GM12878 (cell line): ENCODE data around the gene GRHL1. TPM values are rescaled to one million over a fixed set of nuclear protein-coding genes. Genes with fewer than 3 reads are reported as not detected.

ENCODE experiments used
- ATAC-seq: fragments of 200-7000 bp; cut with Tn5 transposase; 3 replicates; pipeline ENCODE4 v1.9.1; 2020; ENCODE audit warnings: mild to moderate bottlenecking, moderate library complexity
- BruUV-seq: library from RNA; stranded (reverse); fragments of 400-500 nt; replicated peaks from 2 replicates; lab custom pipeline; 2021; lab: Mats Ljungman, UMichigan
- CTCF ChIA-PET: fragments of 300-600 bp; sonication (Branson Sonifier 250); formaldehyde crosslinking; extraction: SDS; loops from one replicate; lab custom pipeline; 2021; ENCODE audit warnings: inconsistent platforms; lab: Yijun Ruan, JAX
- POLR2A ChIA-PET: fragments of 350-600 bp; formaldehyde crosslinking; extraction: SDS; loops from one replicate; lab custom pipeline; 2021; ENCODE audit warnings: inconsistent platforms; lab: Charles Lee
- RAD21 ChIA-PET: fragments of 300-600 bp; sonication (Branson Sonifier 250); formaldehyde crosslinking; loops from one replicate; lab custom pipeline; 2023; ENCODE audit warnings: antibody characterized with exemption; ENCODE audit not compliant: unreplicated experiment; lab: Charles Lee
- SMC1A ChIA-PET: fragments of 300-600 bp; sonication (Branson Sonifier 250); formaldehyde crosslinking; loops from one replicate; lab custom pipeline; 2023; ENCODE audit not compliant: unreplicated experiment, uncharacterized antibody; lab: Charles Lee
- DNase-seq: peaks from one replicate; pipeline ENCODE4 v3.0.0-alpha.2; 2011; ENCODE audit warnings: low read depth, low spot score
- FAIRE-seq: peaks from 3 replicates; lab custom pipeline; 2011; peaks lifted over from hg19 to GRCh38; lab: Jason Lieb, UNC
- H2AFZ ChIP-seq: 2 replicates; pipeline ENCODE4 v1.6.0; 2011; ENCODE audit warnings: low read depth, low read length, control low read depth; ENCODE audit not compliant: control insufficient read depth
- H3K27ac ChIP-seq: 2 replicates; pipeline ENCODE4 v1.5.1; 2011; ENCODE audit warnings: control low read depth; ENCODE audit not compliant: control insufficient read depth, insufficient read depth
- H3K27me3 ChIP-seq, 2 experiments: replicated peaks in 1 of 2; 2 replicates each; pipeline versions ENCODE4 v1.6.0 to v1.6.1; 2011; ENCODE audit warnings: low read length in 1 of 2; ENCODE audit not compliant: control insufficient read depth in 2 of 2, insufficient read depth in 2 of 2
- H3K36me3 ChIP-seq, 2 experiments: 2 replicates each; pipeline ENCODE4 v1.5.1; 2011; ENCODE audit warnings: low read length in 1 of 2; ENCODE audit not compliant: control insufficient read depth in 2 of 2, insufficient read depth in 2 of 2
- H3K4me1 ChIP-seq: 2 replicates; pipeline ENCODE4 v1.6.1; 2011; ENCODE audit warnings: mild to moderate bottlenecking, low read length, moderate library complexity, mixed read lengths; ENCODE audit not compliant: control insufficient read depth, insufficient read depth
- H3K4me2 ChIP-seq: 2 replicates; pipeline ENCODE4 v1.6.0; 2011; ENCODE audit warnings: control low read depth; ENCODE audit not compliant: control insufficient read depth, insufficient read depth
- H3K4me3 ChIP-seq: fragments of 200-600 bp; sonication (generic); 2 replicates; pipeline ENCODE4 v1.5.1; 2016
- H3K79me2 ChIP-seq: 2 replicates; pipeline ENCODE4 v1.6.0; 2011; ENCODE audit warnings: low read length; ENCODE audit not compliant: control insufficient read depth, insufficient read depth
- H3K9ac ChIP-seq: 2 replicates; pipeline ENCODE4 v1.8.0; 2011; ENCODE audit warnings: low read length, control low read depth, mixed read lengths; ENCODE audit not compliant: control insufficient read depth, insufficient read depth
- H3K9me3 ChIP-seq: replicated peaks from 3 replicates; pipeline ENCODE4 v1.5.1; 2011; ENCODE audit warnings: mild to moderate bottlenecking, low read length; ENCODE audit not compliant: control insufficient read depth, insufficient read depth
- H4K20me1 ChIP-seq: 2 replicates; pipeline ENCODE4 v1.6.0; 2011; ENCODE audit not compliant: control insufficient read depth, insufficient read depth
- BMI1 ChIP-seq: fragments of 450-650 bp; IDR thresholded peaks from 2 replicates; pipeline ENCODE4 v1.6.1; 2016; ENCODE audit warnings: mild to moderate bottlenecking, moderate library complexity, borderline replicate concordance
- HDAC2 ChIP-seq: fragments of 200-600 bp; sonication (generic); IDR thresholded peaks from 2 replicates; pipeline ENCODE4 v1.6.1; 2017
- IRF5 ChIP-seq: fragments of 450-650 bp; IDR thresholded peaks from 2 replicates; pipeline ENCODE4 v1.6.1; 2017; ENCODE audit warnings: borderline replicate concordance
- POU2F2 ChIP-seq: IDR thresholded peaks from 3 replicates; pipeline ENCODE4 v1.6.1; 2011; ENCODE audit warnings: low read depth, mild to moderate bottlenecking, low read length, borderline replicate concordance
- USF2 ChIP-seq: IDR thresholded peaks from 2 replicates; pipeline ENCODE4 v1.6.1; 2011; ENCODE audit warnings: low read depth, low read length, improper control_type of control experiment, borderline replicate concordance
- ZSCAN29 ChIP-seq: fragments of 450-650 bp; IDR thresholded peaks from 2 replicates; pipeline ENCODE4 v1.6.1; 2017; ENCODE audit warnings: mild to moderate bottlenecking, moderate library complexity
- WGBS: methylation state at CpG from one replicate; pipeline ENCODE4 v1.1.6; 2016; ENCODE audit warnings: low lambda C conversion rate; ENCODE audit not compliant: insufficient replicate concordance, insufficient coverage; ENCODE audit errors: missing lambda C conversion rate; 5-methylcytosine and 5-hydroxymethylcytosine counted together
- in situ Hi-C: fragments of 300-500 bp; cut with MboI; formaldehyde crosslinking; loops from 9 replicates; pipeline ENCODE4 v1.14.3; 2018; ENCODE audit warnings: mixed read lengths
- intact Hi-C: fragments of 100-400 bp; cut with micrococcal nuclease; formaldehyde crosslinking; loops from one replicate; pipeline ENCODE4 v1.14.2; 2022; ENCODE audit not compliant: unreplicated experiment
- polyA plus RNA-seq, 11 experiments: library from polyadenylated mRNA; depleted of rRNA in 4 of 11; unstranded in 6 of 11; stranded (reverse) in 5 of 11; fragments of >200 nt; fragmentation: Nextera tagmentation in 4 of 11; fragmentation: Illumina TruSeq in 1 of 11; extraction: Ambion mirVana in 4 of 11; extraction: Trizol in 1 of 11; gene quantifications; 1 replicate in 1 of 11; 2 replicates in 10 of 11; pipeline versions ENCODE4 v1.2.1 to v1.2.3, GENCODE V29; 2011 to 2016; ENCODE audit warnings: inconsistent platforms in 2 of 11, missing spikeins in 2 of 11, low read depth in 1 of 11
- total RNA-seq, 4 experiments: library from RNA; depleted of rRNA in 3 of 4; stranded (reverse); fragments of >200 nt in 3 of 4; fragmentation: Illumina TruSeq in 1 of 4; extraction: Trizol in 1 of 4; gene quantifications; 2 replicates each; pipeline versions ENCODE4 v1.2.1 to v1.2.3, GENCODE V29; 2013 to 2021

Gene GRHL1
- total and polyA plus RNA-seq, 10 of the 15 experiments (the other 5 are each of a cell fraction or from before 2014, with no cell fraction given): 0.09 to 0.81 (median 0.28) TPM; not detected in 1

DNA sequence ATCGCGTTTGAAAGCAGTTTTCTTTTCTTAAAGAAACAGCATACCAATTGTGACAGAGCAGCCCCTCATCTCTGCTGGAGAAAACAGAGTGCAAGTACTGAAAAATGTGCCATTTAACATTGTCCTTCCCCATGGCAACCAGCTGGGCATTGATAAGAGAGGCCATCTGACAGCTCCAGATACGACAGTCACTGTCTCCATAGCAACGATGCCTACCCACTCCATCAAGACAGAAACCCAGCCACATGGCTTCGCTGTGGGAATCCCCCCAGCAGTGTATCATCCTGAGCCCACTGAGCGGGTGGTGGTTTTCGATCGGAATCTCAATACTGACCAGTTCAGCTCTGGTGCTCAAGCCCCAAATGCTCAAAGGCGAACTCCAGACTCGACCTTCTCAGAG, 9.5 kb downstream of the GRHL1 start:
- in situ Hi-C loops (no loop called here), intact Hi-C loops (no loop called here)
- Histone ChIP-seq H3K36me3 (no peaks in the 10 kb centered on the region), H3K27ac (no peak overlapping the region), H3K79me2 (no peaks in the 10 kb centered on the region), H3K4me3 (no peak overlapping the region), H3K27me3 (no peaks in the 10 kb centered on the region), H3K9ac (no peak overlapping the region), H4K20me1 (no peaks in the 10 kb centered on the region), H3K9me3 (no peaks in the 10 kb centered on the region), H3K4me1 (peaks cover 6% of the 10 kb centered on the region), H2AFZ (no peak overlapping the region), H3K4me2 (no peak overlapping the region)
- TF ChIP-seq IRF5 (no peak), ZSCAN29 (no peak), USF2 (no peak), POU2F2 (no peak), BMI1 (no peak), HDAC2 (no peak)
- ChIA-PET CTCF (interaction anchor here (0.6 to 3.6 kb wide), 5 partner anchors 14 to 161 kb away, joined by 3 to 17 read pairs (median 4); no protein-coding TSS in a partner anchor), RAD21 (no interaction called here), SMC1A (interaction anchor here (1.2 to 1.9 kb wide), 4 partner anchors 9 to 145 kb away, joined by 3 to 8 read pairs (median 5); no protein-coding TSS in a partner anchor), POLR2A (interaction anchor here (0.6 kb wide), 2 partner anchors 19 to 35 kb away, joined by 3 read pairs; no protein-coding TSS in a partner anchor)
- no peak for DNase-seq
- no peak for FAIRE-seq
- 77% methylated on average over 10 of the region's 10 CpGs for WGBS
- no TSS peak for BruUV-seq
- no peak for ATAC-seq
